ENCODE measurements around the gene AOPEP. TPM values are rescaled to one million over a fixed set of nuclear protein-coding genes. Genes with fewer than 3 reads are reported as not detected.
A peak's percentile ranks its signal among the peaks of the same experiment; 100 is the strongest.

The AOPEP gene
- total RNA-seq, 1 experiment from 2014 or later: 15.0 TPM

GRCh38 chr9:95094002-95094401, 367.5 kb downstream of the AOPEP start:
- no peak overlapping the region for H2BK15ac ChIP-seq (ENCODE audit: low read depth, low read length)
- H3K4ac ChIP-seq (ENCODE audit: low read depth, low read length): no peak overlapping the region
- no peak for DNase-seq
- no peaks in the 10 kb centered on the region for H3K79me2 ChIP-seq (ENCODE audit: insufficient read depth, low read length)
- H3K4me3 Mint-ChIP-seq: no peak overlapping the region
- H2BK12ac ChIP-seq (ENCODE audit: insufficient read length, low read depth, low read length): no peak overlapping the region
- no peaks in the 10 kb centered on the region for H3K27me3 ChIP-seq (ENCODE audit: insufficient read depth, low read length)
- H2BK5ac ChIP-seq (ENCODE audit: insufficient read length, low read length): no peak overlapping the region
- no peak for TF ChIP-seq CTCF (conservative IDR thresholded peaks at IDR 0.05)
- H3T11ph ChIP-seq (ENCODE audit: low read length): no peak overlapping the region
- H3K27me3 Mint-ChIP-seq (ENCODE audit: low read depth): no peaks in the 10 kb centered on the region; the same call in 1 of the 2 replicates
- no peaks in the 10 kb centered on the region for H3K9me3 Mint-ChIP-seq
- H3K56ac ChIP-seq (ENCODE audit: insufficient read length, low read depth, low read length): no peak overlapping the region
- peaks cover 0 to 3% (median 2%) of the 10 kb centered on the region in 3 experiments; a peak in 2 of 7 replicates for H3K36me3 Mint-ChIP-seq (ENCODE audit: insufficient read depth in 1 of 3, low read depth in 3 of 3)
- no peak overlapping the region for H3K4me2 ChIP-seq (ENCODE audit: insufficient read depth, insufficient read length, low read length)
- no peaks in the 10 kb centered on the region; the same call in 1 of the 2 replicates for H3K4me1 ChIP-seq (ENCODE audit: insufficient read depth, low read length)
- H3K9ac ChIP-seq (ENCODE audit: extremely low read depth, insufficient read length, low read length): no peak overlapping the region
- H4K91ac ChIP-seq (ENCODE audit: insufficient read length, low read depth, low read length): no peak overlapping the region
- H3K23me2 ChIP-seq (ENCODE audit: insufficient read length, low read depth, low read length, poor library complexity, severe bottlenecking): no peaks in the 10 kb centered on the region
- no peak overlapping the region for H4K8ac ChIP-seq (replicated peaks; ENCODE audit: insufficient read length, low read depth, low read length)
- H3K27ac ChIP-seq (ENCODE audit: insufficient read length, low read depth, low read length): no peak overlapping the region
- no peaks in the 10 kb centered on the region for H3K9me3 ChIP-seq (ENCODE audit: control insufficient read depth, low read depth, low read length)
- no peak overlapping the region for H4K5ac ChIP-seq (ENCODE audit: insufficient read length, low read depth, low read length)
- no peak overlapping the region for H2BK120ac ChIP-seq (ENCODE audit: low read depth, low read length, poor library complexity, severe bottlenecking)
- H3K14ac ChIP-seq (ENCODE audit: insufficient read depth, low read length): no peak overlapping the region
- no peak overlapping the region for H2BK20ac ChIP-seq (ENCODE audit: low read depth, low read length, poor library complexity, severe bottlenecking)
- H2AK5ac ChIP-seq (ENCODE audit: insufficient read length, low read length): no peak overlapping the region
- H3K4me1 Mint-ChIP-seq: peaks cover 32 to 47% of the 10 kb centered on the region in 2 experiments
- H3K79me1 ChIP-seq (ENCODE audit: insufficient read depth, low read depth, low read length, poor library complexity, severe bottlenecking): no peaks in the 10 kb centered on the region
- WGBS (ENCODE audit: extremely low coverage, insufficient read length, low lambda C conversion rate): no CpG with 5 or more reads among the region's 10 CpGs
- H3K23ac ChIP-seq (ENCODE audit: insufficient read length, low read depth, low read length): no peak overlapping the region
- H3K18ac ChIP-seq (ENCODE audit: insufficient read length, low read depth, low read length): no peak overlapping the region
- H3K27ac Mint-ChIP-seq: peak overlapping the region in 1 of 3 experiments; percentile 22; a peak in 2 of 7 replicates
- H2AFZ ChIP-seq (ENCODE audit: low read length): no peak overlapping the region
- no peaks in the 10 kb centered on the region for H4K20me1 ChIP-seq (ENCODE audit: control insufficient read depth, insufficient read depth, insufficient read length)
